C4-2B (cell line): ENCODE measurements around the gene PC.

Experiments
- ZFX ChIP-seq: fragments of 450-650 bp; IDR thresholded peaks from 2 replicates; pipeline ENCODE4 v1.6.1; 2017
- TF ChIP-seq, protein P1 (sequence below): fragments of 450-650 bp; conservative IDR thresholded peaks from 2 replicates; pipeline ENCODE4 v1.5.1; 2017; ENCODE audit warnings: mild to moderate bottlenecking

DNA sequence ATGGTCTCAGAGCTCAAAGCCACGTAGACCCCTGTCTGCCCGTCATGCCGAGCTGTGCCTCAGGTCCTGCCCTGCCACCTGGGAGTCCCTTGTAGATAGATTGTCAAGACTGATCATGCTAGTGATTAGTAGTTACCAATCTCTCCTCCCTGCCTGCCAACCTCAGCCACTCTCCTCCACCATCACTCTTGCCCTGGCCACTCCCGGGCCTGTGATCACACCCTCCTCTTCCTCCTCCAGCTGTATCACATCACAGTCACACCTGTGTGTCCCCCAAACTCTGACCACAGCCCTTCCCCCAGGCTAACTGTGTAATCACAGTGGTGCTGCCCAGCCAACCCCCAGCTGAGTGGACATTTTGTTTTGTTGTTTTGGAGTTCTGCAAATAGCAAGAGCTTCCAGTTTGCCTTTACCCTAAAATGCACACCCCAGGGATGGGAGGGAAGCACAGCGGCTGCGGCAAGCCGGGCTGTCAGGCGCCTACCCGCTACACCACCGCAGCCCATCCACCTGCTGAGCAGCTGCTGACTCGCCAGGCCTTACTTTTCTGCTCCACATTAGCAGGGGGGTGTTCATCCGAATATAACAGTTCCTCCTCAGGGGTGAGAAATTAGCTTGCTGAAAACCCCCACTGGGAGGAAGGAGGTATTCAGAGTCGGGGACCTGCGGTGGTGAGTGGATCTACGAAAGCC is 55.6 kb downstream of the PC start:
- TF ChIP-seq, protein P1, sequence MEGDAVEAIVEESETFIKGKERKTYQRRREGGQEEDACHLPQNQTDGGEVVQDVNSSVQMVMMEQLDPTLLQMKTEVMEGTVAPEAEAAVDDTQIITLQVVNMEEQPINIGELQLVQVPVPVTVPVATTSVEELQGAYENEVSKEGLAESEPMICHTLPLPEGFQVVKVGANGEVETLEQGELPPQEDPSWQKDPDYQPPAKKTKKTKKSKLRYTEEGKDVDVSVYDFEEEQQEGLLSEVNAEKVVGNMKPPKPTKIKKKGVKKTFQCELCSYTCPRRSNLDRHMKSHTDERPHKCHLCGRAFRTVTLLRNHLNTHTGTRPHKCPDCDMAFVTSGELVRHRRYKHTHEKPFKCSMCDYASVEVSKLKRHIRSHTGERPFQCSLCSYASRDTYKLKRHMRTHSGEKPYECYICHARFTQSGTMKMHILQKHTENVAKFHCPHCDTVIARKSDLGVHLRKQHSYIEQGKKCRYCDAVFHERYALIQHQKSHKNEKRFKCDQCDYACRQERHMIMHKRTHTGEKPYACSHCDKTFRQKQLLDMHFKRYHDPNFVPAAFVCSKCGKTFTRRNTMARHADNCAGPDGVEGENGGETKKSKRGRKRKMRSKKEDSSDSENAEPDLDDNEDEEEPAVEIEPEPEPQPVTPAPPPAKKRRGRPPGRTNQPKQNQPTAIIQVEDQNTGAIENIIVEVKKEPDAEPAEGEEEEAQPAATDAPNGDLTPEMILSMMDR = no peak
- TF ChIP-seq ZFX = no peak
